HG02763 (cell line): ENCODE data around the gene ZMYND11.
"Not testable (repeated sequence)": the region's sequence is repeated elsewhere in the genome, so short reads cannot be mapped to it uniquely, and the experiment has no call there.

Experiments used
- ATAC-seq: cut with Tn5 transposase; IDR thresholded peaks from one replicate; pipeline ENCODE4 v1.9.1; 2021; ENCODE audit warnings: mild to moderate bottlenecking, moderate library complexity; ENCODE audit not compliant: unreplicated experiment

ZMYND11 gene

GRCh38 chr10:241966-242643 is 106.8 kb downstream of the ZMYND11 start:
- ATAC-seq: no peak

- no peak for ATAC-seq
These were observed 109.0 kb downstream of the ZMYND11 start for GRCh38 chr10:244227-244626.

- no peak for ATAC-seq
These were observed 111.2 kb downstream of the ZMYND11 start for GRCh38 chr10:246431-246830.

- ATAC-seq: no peak
These were observed 112.2 kb downstream of the ZMYND11 start for GRCh38 chr10:247480-247879.

GRCh38 chr10:248307-248706 is 113.1 kb downstream of the ZMYND11 start:
- no peak for ATAC-seq

- ATAC-seq: no peak
These were observed 116.8 kb downstream of the ZMYND11 start for GRCh38 chr10:251982-252582.

- no peak for ATAC-seq
These were observed 125.7 kb downstream of the ZMYND11 start for GRCh38 chr10:260819-261429.

- not testable (repeated sequence) for ATAC-seq
These were observed 129.2 kb downstream of the ZMYND11 start for GRCh38 chr10:264160-265073.

- ATAC-seq: not testable (repeated sequence)
These were observed 129.8 kb downstream of the ZMYND11 start for GRCh38 chr10:265074-265440.

- ATAC-seq: not testable (repeated sequence)
These were observed 130.7 kb downstream of the ZMYND11 start for GRCh38 chr10:265816-266588.

- ATAC-seq: no peak
These were observed 131.7 kb downstream of the ZMYND11 start for GRCh38 chr10:266974-267425.

GRCh38 chr10:267705-268104 is 132.4 kb downstream of the ZMYND11 start:
- ATAC-seq: no peak

GRCh38 chr10:269440-270074 is 134.3 kb downstream of the ZMYND11 start:
- no peak for ATAC-seq

- ATAC-seq: no peak
These were observed 135.9 kb downstream of the ZMYND11 start for GRCh38 chr10:271201-271600.

- ATAC-seq: no peak
These were observed 136.5 kb downstream of the ZMYND11 start for GRCh38 chr10:271722-272121.

- ATAC-seq: no peak
These were observed 137.8 kb downstream of the ZMYND11 start for GRCh38 chr10:273088-273487.

- ATAC-seq: no peak
These were observed 139.6 kb downstream of the ZMYND11 start for GRCh38 chr10:274866-275265.

- ATAC-seq: no peak
These were observed 140.4 kb downstream of the ZMYND11 start for GRCh38 chr10:275680-276079.

GRCh38 chr10:277963-278362 is 142.7 kb downstream of the ZMYND11 start:
- ATAC-seq: no peak

GRCh38 chr10:278707-279106 is 143.5 kb downstream of the ZMYND11 start:
- no peak for ATAC-seq
